ENCODE results near the gene AQR. TPM values are rescaled to one million over a fixed set of nuclear protein-coding genes. Genes with fewer than 3 reads are reported as not detected.

Gene AQR
- total RNA-seq (2014; rRNA removed; shearing (Covaris generic)) (57.2 and 67.3 TPM in 2 replicates), polyA plus RNA-seq (2016; fragmentation: Nextera tagmentation; extraction: Ambion mirVana) (39.1 and 42.3 TPM in 2 replicates)
- long read RNA-seq, partial matches to known transcripts, result 1 of 4 reads
- long read RNA-seq, other reads (novel, unspliced or antisense), result 2 of 4 reads

GRCh38 chr15:34969340-34970097, at the start of gene AQR:
Gene AQR, minus strand, starts transcription at chr15:34969742. Its CDS starts 129 bp downstream, at chr15:34969613.
- peaks cover 50% of the 10 kb centered on the region for H3K79me2 ChIP-seq (replicated peaks; ENCODE audit: insufficient read depth)
- peak; percentile 100 for DNase-seq (ENCODE audit: low spot score)
- peak within 1 kb of the TSS; percentile 73 for H2AFZ ChIP-seq
- no peaks in the 10 kb centered on the region; the same call in 1 of the 2 replicates for H3F3A ChIP-seq (replicated peaks; ENCODE audit: low read depth)
- H3K27me3 ChIP-seq (ENCODE audit: insufficient read depth), result no peaks in the 10 kb centered on the region
- no peaks in the 10 kb centered on the region for H3K9me2 ChIP-seq (ENCODE audit: insufficient read depth)
- peaks cover 9% of the 10 kb centered on the region for H3K4me1 ChIP-seq (ENCODE audit: insufficient read depth)
- TF ChIP-seq, protein P1, sequence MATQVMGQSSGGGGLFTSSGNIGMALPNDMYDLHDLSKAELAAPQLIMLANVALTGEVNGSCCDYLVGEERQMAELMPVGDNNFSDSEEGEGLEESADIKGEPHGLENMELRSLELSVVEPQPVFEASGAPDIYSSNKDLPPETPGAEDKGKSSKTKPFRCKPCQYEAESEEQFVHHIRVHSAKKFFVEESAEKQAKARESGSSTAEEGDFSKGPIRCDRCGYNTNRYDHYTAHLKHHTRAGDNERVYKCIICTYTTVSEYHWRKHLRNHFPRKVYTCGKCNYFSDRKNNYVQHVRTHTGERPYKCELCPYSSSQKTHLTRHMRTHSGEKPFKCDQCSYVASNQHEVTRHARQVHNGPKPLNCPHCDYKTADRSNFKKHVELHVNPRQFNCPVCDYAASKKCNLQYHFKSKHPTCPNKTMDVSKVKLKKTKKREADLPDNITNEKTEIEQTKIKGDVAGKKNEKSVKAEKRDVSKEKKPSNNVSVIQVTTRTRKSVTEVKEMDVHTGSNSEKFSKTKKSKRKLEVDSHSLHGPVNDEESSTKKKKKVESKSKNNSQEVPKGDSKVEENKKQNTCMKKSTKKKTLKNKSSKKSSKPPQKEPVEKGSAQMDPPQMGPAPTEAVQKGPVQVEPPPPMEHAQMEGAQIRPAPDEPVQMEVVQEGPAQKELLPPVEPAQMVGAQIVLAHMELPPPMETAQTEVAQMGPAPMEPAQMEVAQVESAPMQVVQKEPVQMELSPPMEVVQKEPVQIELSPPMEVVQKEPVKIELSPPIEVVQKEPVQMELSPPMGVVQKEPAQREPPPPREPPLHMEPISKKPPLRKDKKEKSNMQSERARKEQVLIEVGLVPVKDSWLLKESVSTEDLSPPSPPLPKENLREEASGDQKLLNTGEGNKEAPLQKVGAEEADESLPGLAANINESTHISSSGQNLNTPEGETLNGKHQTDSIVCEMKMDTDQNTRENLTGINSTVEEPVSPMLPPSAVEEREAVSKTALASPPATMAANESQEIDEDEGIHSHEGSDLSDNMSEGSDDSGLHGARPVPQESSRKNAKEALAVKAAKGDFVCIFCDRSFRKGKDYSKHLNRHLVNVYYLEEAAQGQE (IDR thresholded peaks at IDR 0.05; ENCODE audit: unreplicated experiment), result peak; percentile 26
- TF ChIP-seq JUNB (IDR thresholded peaks at IDR 0.05; ENCODE audit: unreplicated experiment) (no peak), EZH2 (IDR thresholded peaks at IDR 0.05; ENCODE audit: low read depth, unreplicated experiment) (no peak), ZNF331 (CRISPR knock-in tag; IDR thresholded peaks at IDR 0.05; ENCODE audit: low read depth) (no peak), POLR2AphosphoS5 (IDR thresholded peaks at IDR 0.05; ENCODE audit: low read depth) (peak; percentile 91), EZH2phosphoT487 (IDR thresholded peaks at IDR 0.05; ENCODE audit: unreplicated experiment) (no peak), CREB1 (CRISPR knock-in tag; IDR thresholded peaks at IDR 0.05; ENCODE audit: low read depth) (peak; percentile 88), NANOG (IDR thresholded peaks at IDR 0.05; ENCODE audit: borderline replicate concordance) (no peak), STAT1 (IDR thresholded peaks at IDR 0.05; ENCODE audit: unreplicated experiment) (no peak), ZNF114 (CRISPR knock-in tag; IDR thresholded peaks at IDR 0.05) (no peak)
- TF ChIP-seq, protein P2, sequence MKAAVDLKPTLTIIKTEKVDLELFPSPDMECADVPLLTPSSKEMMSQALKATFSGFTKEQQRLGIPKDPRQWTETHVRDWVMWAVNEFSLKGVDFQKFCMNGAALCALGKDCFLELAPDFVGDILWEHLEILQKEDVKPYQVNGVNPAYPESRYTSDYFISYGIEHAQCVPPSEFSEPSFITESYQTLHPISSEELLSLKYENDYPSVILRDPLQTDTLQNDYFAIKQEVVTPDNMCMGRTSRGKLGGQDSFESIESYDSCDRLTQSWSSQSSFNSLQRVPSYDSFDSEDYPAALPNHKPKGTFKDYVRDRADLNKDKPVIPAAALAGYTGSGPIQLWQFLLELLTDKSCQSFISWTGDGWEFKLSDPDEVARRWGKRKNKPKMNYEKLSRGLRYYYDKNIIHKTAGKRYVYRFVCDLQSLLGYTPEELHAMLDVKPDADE (IDR thresholded peaks at IDR 0.05), result peak; percentile 91
- TF ChIP-seq, protein P3, sequence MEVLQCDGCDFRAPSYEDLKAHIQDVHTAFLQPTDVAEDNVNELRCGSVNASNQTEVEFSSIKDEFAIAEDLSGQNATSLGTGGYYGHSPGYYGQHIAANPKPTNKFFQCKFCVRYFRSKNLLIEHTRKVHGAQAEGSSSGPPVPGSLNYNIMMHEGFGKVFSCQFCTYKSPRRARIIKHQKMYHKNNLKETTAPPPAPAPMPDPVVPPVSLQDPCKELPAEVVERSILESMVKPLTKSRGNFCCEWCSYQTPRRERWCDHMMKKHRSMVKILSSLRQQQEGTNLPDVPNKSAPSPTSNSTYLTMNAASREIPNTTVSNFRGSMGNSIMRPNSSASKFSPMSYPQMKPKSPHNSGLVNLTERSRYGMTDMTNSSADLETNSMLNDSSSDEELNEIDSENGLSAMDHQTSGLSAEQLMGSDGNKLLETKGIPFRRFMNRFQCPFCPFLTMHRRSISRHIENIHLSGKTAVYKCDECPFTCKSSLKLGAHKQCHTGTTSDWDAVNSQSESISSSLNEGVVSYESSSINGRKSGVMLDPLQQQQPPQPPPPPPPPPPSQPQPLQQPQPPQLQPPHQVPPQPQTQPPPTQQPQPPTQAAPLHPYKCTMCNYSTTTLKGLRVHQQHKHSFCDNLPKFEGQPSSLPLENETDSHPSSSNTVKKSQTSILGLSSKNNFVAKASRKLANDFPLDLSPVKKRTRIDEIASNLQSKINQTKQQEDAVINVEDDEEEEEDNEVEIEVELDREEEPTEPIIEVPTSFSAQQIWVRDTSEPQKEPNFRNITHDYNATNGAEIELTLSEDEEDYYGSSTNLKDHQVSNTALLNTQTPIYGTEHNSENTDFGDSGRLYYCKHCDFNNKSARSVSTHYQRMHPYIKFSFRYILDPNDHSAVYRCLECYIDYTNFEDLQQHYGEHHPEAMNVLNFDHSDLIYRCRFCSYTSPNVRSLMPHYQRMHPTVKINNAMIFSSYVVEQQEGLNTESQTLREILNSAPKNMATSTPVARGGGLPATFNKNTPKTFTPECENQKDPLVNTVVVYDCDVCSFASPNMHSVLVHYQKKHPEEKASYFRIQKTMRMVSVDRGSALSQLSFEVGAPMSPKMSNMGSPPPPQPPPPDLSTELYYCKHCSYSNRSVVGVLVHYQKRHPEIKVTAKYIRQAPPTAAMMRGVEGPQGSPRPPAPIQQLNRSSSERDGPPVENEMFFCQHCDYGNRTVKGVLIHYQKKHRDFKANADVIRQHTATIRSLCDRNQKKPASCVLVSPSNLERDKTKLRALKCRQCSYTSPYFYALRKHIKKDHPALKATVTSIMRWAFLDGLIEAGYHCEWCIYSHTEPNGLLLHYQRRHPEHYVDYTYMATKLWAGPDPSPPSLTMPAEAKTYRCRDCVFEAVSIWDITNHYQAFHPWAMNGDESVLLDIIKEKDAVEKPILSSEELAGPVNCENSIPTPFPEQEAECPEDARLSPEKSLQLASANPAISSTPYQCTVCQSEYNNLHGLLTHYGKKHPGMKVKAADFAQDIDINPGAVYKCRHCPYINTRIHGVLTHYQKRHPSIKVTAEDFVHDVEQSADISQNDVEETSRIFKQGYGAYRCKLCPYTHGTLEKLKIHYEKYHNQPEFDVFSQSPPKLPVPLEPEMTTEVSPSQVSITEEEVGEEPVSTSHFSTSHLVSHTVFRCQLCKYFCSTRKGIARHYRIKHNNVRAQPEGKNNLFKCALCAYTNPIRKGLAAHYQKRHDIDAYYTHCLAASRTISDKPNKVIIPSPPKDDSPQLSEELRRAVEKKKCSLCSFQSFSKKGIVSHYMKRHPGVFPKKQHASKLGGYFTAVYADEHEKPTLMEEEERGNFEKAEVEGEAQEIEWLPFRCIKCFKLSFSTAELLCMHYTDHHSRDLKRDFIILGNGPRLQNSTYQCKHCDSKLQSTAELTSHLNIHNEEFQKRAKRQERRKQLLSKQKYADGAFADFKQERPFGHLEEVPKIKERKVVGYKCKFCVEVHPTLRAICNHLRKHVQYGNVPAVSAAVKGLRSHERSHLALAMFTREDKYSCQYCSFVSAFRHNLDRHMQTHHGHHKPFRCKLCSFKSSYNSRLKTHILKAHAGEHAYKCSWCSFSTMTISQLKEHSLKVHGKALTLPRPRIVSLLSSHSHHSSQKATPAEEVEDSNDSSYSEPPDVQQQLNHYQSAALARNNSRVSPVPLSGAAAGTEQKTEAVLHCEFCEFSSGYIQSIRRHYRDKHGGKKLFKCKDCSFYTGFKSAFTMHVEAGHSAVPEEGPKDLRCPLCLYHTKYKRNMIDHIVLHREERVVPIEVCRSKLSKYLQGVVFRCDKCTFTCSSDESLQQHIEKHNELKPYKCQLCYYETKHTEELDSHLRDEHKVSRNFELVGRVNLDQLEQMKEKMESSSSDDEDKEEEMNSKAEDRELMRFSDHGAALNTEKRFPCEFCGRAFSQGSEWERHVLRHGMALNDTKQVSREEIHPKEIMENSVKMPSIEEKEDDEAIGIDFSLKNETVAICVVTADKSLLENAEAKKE (CRISPR knock-in tag; IDR thresholded peaks at IDR 0.05), result no peak
- TF ChIP-seq, protein P4, sequence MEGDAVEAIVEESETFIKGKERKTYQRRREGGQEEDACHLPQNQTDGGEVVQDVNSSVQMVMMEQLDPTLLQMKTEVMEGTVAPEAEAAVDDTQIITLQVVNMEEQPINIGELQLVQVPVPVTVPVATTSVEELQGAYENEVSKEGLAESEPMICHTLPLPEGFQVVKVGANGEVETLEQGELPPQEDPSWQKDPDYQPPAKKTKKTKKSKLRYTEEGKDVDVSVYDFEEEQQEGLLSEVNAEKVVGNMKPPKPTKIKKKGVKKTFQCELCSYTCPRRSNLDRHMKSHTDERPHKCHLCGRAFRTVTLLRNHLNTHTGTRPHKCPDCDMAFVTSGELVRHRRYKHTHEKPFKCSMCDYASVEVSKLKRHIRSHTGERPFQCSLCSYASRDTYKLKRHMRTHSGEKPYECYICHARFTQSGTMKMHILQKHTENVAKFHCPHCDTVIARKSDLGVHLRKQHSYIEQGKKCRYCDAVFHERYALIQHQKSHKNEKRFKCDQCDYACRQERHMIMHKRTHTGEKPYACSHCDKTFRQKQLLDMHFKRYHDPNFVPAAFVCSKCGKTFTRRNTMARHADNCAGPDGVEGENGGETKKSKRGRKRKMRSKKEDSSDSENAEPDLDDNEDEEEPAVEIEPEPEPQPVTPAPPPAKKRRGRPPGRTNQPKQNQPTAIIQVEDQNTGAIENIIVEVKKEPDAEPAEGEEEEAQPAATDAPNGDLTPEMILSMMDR (conservative IDR thresholded peaks at IDR 0.05; ENCODE audit: low read depth in 2 of 2), result peak; percentile 75 to 87
- Mint-ChIP-seq H3K27me3 (ENCODE audit: insufficient read depth, low read depth, poor library complexity) (peaks cover 9% of the 10 kb centered on the region), H3K27ac (peak within 1 kb of the TSS; percentile 99), H3K4me3 (peak within 1 kb of the TSS; percentile 100), H3K9me3 (peaks cover 2% of the 10 kb centered on the region; the same call in 1 of the 3 replicates), H3K4me1 (peaks cover 18% of the 10 kb centered on the region), H3K36me3 (ENCODE audit: low read depth) (peaks cover 10% of the 10 kb centered on the region)
- peak within 1 kb of the TSS; percentile 95 for H3K4me2 ChIP-seq
- peak; percentile 99 for ATAC-seq
- H3K4me3 ChIP-seq, result peak within 1 kb of the TSS; percentile 97
- H3K36me3 ChIP-seq (ENCODE audit: insufficient read depth), result peaks cover 4% of the 10 kb centered on the region; the same call in 1 of the 2 replicates
- peaks cover 10% of the 10 kb centered on the region for H4K20me1 ChIP-seq (replicated peaks; ENCODE audit: insufficient read depth)
- peak within 1 kb of the TSS; percentile 85 for H3K27ac ChIP-seq (ENCODE audit: low read depth)

Data from GM23338 (cell line).